HCT116 (cell line): ENCODE data around the gene HEY2. TPM values are rescaled to one million over a fixed set of nuclear protein-coding genes. Genes with fewer than 3 reads are reported as not detected.

Source experiments
- ATAC-seq: fragments of 200-7000 bp; cut with Tn5 transposase; 2 replicates; pipeline ENCODE4 v1.9.1; 2020; ENCODE audit warnings: mild to moderate bottlenecking, moderate library complexity
- BruUV-seq: library from RNA; stranded (reverse); fragments of 400-500 nt; replicated peaks from 2 replicates; lab custom pipeline; 2021; lab: Mats Ljungman, UMichigan
- CTCF ChIA-PET: fragments of 300-600 bp; sonication (Branson Sonifier 250); formaldehyde crosslinking; loops from one replicate; lab custom pipeline; 2021; ENCODE audit warnings: antibody characterized with exemption; lab: Charles Lee
- POLR2A ChIA-PET: fragments of 300-600, 350-600 bp; sonication (Branson Sonifier 250); formaldehyde crosslinking; loops from one replicate; lab custom pipeline; 2021; ENCODE audit warnings: antibody characterized with exemption; lab: Charles Lee
- RAD21 ChIA-PET, 2 experiments: fragments of 300-600 bp; sonication (Branson Sonifier 250); formaldehyde crosslinking; loops; one replicate each; lab custom pipeline; 2023; ENCODE audit warnings: low total read pairs in 2 of 2; ENCODE audit not compliant: uncharacterized antibody in 2 of 2, unreplicated experiment in 2 of 2, low non-redundant PET in 1 of 2; lab: Charles Lee
- DNase-seq: peaks from one replicate; pipeline ENCODE4 v3.0.0-alpha.2; 2010; ENCODE audit warnings: low read depth, low spot score
- H2AFZ ChIP-seq: fragments of 200-600 bp; shearing (Covaris generic), sonication (generic); 2 replicates; pipeline ENCODE4 v1.6.1; 2017; ENCODE audit warnings: low read depth, mixed run types, mixed read lengths, antibody characterized with exemption, low read length; ENCODE audit not compliant: poor library complexity, severe bottlenecking
- H3K27ac ChIP-seq: 2 replicates; pipeline ENCODE4 v1.5.1; 2012; ENCODE audit warnings: low read depth, low read length
- H3K27me3 ChIP-seq: fragments of 200-600 bp; sonication (generic); 2 replicates; pipeline ENCODE4 v1.6.1; 2016; ENCODE audit warnings: mixed run types, low read length, mixed read lengths; ENCODE audit not compliant: insufficient read depth
- H3K36me3 ChIP-seq, 2 experiments: fragments of 200-500 bp in 1 of 2; fragments of 200-600 bp in 1 of 2; sonication (Bioruptor generic) in 1 of 2; sonication (generic) in 1 of 2; 2 replicates each; pipeline versions ENCODE4 v1.5.1 to v1.6.1; 2014 to 2016; ENCODE audit warnings: low read length in 2 of 2, inconsistent platforms in 1 of 2, mixed read lengths in 1 of 2, mixed run types in 1 of 2; ENCODE audit not compliant: insufficient read depth in 2 of 2, control insufficient read depth in 1 of 2
- H3K4me1 ChIP-seq, 2 experiments: fragments of 200-600 bp in 1 of 2; sonication (generic) in 1 of 2; 2 replicates each; pipeline versions ENCODE4 v1.5.1 to v1.6.1; 2012 to 2017; ENCODE audit warnings: low read length in 2 of 2, inconsistent platforms in 1 of 2, mild to moderate bottlenecking in 1 of 2, mixed read lengths in 1 of 2, mixed run types in 1 of 2, moderate library complexity in 1 of 2; ENCODE audit not compliant: insufficient read depth in 2 of 2, control insufficient read depth in 1 of 2
- H3K4me2 ChIP-seq: fragments of 200-600 bp; sonication (generic); 2 replicates; pipeline ENCODE4 v1.6.1; 2017; ENCODE audit warnings: mixed run types, low read length, mixed read lengths
- H3K4me3 ChIP-seq, 2 experiments: fragments of 200-600 bp in 1 of 2; sonication (generic) in 1 of 2; replicated peaks in 1 of 2; 2 replicates each; pipeline ENCODE4 v1.5.1; 2011 to 2016; ENCODE audit warnings: low read length in 2 of 2, control low read depth in 1 of 2, low read depth in 1 of 2, mild to moderate bottlenecking in 1 of 2, mixed read lengths in 1 of 2, mixed run types in 1 of 2
- H3K79me2 ChIP-seq: fragments of 200-600 bp; sonication (generic); 2 replicates; pipeline ENCODE4 v1.6.1; 2017; ENCODE audit warnings: mild to moderate bottlenecking, mixed run types, low read length, moderate library complexity, mixed read lengths; ENCODE audit not compliant: insufficient read depth
- H3K9ac ChIP-seq: fragments of 200-600 bp; sonication (generic); 2 replicates; pipeline ENCODE4 v1.6.1; 2016; ENCODE audit warnings: low read length, mixed read lengths
- H3K9me2 ChIP-seq: fragments of 200-600 bp; sonication (generic), shearing (Covaris generic); 2 replicates; pipeline ENCODE4 v1.6.1; 2017; ENCODE audit warnings: mixed run types, mild to moderate bottlenecking, moderate library complexity; ENCODE audit not compliant: insufficient read depth
- H3K9me3 ChIP-seq, 2 experiments: fragments of 200-500 bp in 1 of 2; fragments of 200-600 bp in 1 of 2; sonication (Bioruptor generic) in 1 of 2; sonication (generic) in 1 of 2; 2 replicates each; pipeline ENCODE4 v1.6.1; 2014 to 2017; ENCODE audit warnings: low read length in 2 of 2, mixed read lengths in 2 of 2, inconsistent platforms in 1 of 2, low read depth in 1 of 2, mild to moderate bottlenecking in 1 of 2, mixed run types in 1 of 2, moderate library complexity in 1 of 2; ENCODE audit not compliant: control insufficient read depth in 1 of 2, insufficient read depth in 1 of 2
- H4K20me1 ChIP-seq: fragments of 200-600 bp; sonication (generic), shearing (Covaris generic); 2 replicates; pipeline ENCODE4 v1.6.1; 2017; ENCODE audit warnings: mixed run types, mild to moderate bottlenecking, moderate library complexity; ENCODE audit not compliant: insufficient read depth
- CTCF ChIP-seq, 3 experiments: fragments of 200-600 bp in 1 of 3; sonication (generic) in 1 of 3; IDR thresholded peaks in 2 of 3; conservative IDR thresholded peaks in 1 of 3; 2 replicates each; pipeline ENCODE4 v1.5.1; 2012 to 2017; ENCODE audit warnings: low read depth in 2 of 3, low read length in 2 of 3, antibody characterized with exemption in 1 of 3, borderline replicate concordance in 1 of 3, control low read depth in 1 of 3, mild to moderate bottlenecking in 1 of 3, mixed read lengths in 1 of 3, mixed run types in 1 of 3, moderate library complexity in 1 of 3; ENCODE audit not compliant: insufficient read depth in 1 of 3
- RAD21 ChIP-seq: IDR thresholded peaks from 2 replicates; pipeline ENCODE4 v1.6.1; 2012; ENCODE audit warnings: low read depth, mild to moderate bottlenecking
- TCF7L2 ChIP-seq: IDR thresholded peaks from 2 replicates; pipeline ENCODE4 v1.7.0; 2011; ENCODE audit warnings: borderline replicate concordance, inconsistent platforms; ENCODE audit not compliant: insufficient read depth, insufficient read length; ENCODE audit errors: extremely low read depth
- ZBTB33 ChIP-seq: IDR thresholded peaks from 2 replicates; pipeline ENCODE4 v1.6.1; 2011; ENCODE audit warnings: mild to moderate bottlenecking, low read length, moderate library complexity; ENCODE audit not compliant: insufficient replicate concordance; ENCODE audit errors: extremely low read depth
- intact Hi-C: fragments of 100-400 bp; cut with micrococcal nuclease; formaldehyde crosslinking; loops from 2 replicates; pipeline ENCODE4 v1.10.0; 2022
- total RNA-seq: library from RNA; stranded (reverse); gene quantifications from one replicate; pipeline ENCODE4 v1.2.1, GENCODE V29; 2021; ENCODE audit not compliant: unreplicated experiment

HEY2 gene
- total RNA-seq, 1 experiment from 2014 or later: not detected

- H3K27me3 ChIP-seq: peaks cover 55% of the 10 kb centered on the region
- H2AFZ ChIP-seq: peak overlapping the region; percentile 58
- peak; percentile 53 to 85 (median 75); a peak in 5 of 6 replicates for TF ChIP-seq CTCF (IDR thresholded peaks at IDR 0.05 in 2 of 3, conservative IDR thresholded peaks at IDR 0.05 in 1 of 3; ENCODE audit: borderline replicate concordance in 1 of 3, insufficient read depth in 1 of 3, low read depth in 2 of 3, low read length in 2 of 3)
- peak; percentile 48 for TF ChIP-seq RAD21
- TF ChIP-seq ZBTB33: no peak
- peak; percentile 63 for TF ChIP-seq TCF7L2
- H3K4me3 ChIP-seq: no peak overlapping the region
- RAD21 ChIA-PET: interaction anchor here in 1 of 2 experiments (0.6 to 1.0 kb wide), 2 partner anchors 244 to 446 kb away, joined by 4 read pairs; no protein-coding TSS in a partner anchor
- peak; percentile 97 for ATAC-seq
- CTCF ChIA-PET: interaction anchor here (1.0 to 4.8 kb wide), 4 partner anchors 429 to 889 kb away, joined by 3 to 49 read pairs (median 5); no protein-coding TSS in a partner anchor
- no peak overlapping the region for H3K27ac ChIP-seq
- no peaks in the 10 kb centered on the region for H3K9me2 ChIP-seq
- H3K9ac ChIP-seq: no peak overlapping the region
- BruUV-seq: no TSS peak
- H3K4me2 ChIP-seq: peak overlapping the region; percentile 42
- DNase-seq: peak; percentile 33
- H3K9me3 ChIP-seq: no peaks in the 10 kb centered on the region
- no peaks in the 10 kb centered on the region for H4K20me1 ChIP-seq
- H3K79me2 ChIP-seq: no peaks in the 10 kb centered on the region
- intact Hi-C loops: loop anchor here (2.0 kb wide), 1 partner anchor 445 kb away; no protein-coding TSS in a partner anchor
- H3K36me3 ChIP-seq: no peaks in the 10 kb centered on the region
- H3K4me1 ChIP-seq: peaks cover 0 to 6% of the 10 kb centered on the region in 2 experiments; a peak in 1 of 4 replicates
- POLR2A ChIA-PET: no interaction called here
These were observed 9.9 kb downstream of the HEY2 start for GRCh38 chr6:125759184-125759902.
